GOT3 (cell line): ENCODE results near the gene PSPC1.
"Not testable (repeated sequence)": the region's sequence is repeated elsewhere in the genome, so short reads cannot be mapped to it uniquely, and the experiment has no call there.

Source experiments
- DNase-seq: peaks from one replicate; lab custom pipeline; 2025; ENCODE audit warnings: mixed read lengths; lab: John Stamatoyannopoulos, UW

PSPC1 gene

DNA sequence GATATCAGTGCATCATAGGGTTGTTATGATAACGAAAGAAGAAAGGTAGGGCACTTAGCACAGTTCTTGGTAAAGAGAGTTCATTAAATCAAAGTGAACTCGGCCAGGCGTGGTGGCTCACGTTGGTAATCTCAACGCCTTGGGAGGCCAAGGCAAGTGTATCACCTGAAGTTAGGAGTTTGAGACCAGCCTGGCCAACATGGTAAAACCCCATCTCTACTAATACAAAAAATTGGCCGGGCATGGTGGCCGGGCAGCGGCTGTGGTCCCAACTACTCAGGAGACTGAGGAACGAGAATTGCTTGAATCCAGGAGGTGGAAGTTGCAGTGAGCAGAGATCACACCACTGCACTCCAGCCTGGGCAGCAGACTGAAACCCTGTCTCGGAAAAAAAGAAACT, 19.1 kb downstream of the PSPC1 start:
- DNase-seq, result no peak

DNA sequence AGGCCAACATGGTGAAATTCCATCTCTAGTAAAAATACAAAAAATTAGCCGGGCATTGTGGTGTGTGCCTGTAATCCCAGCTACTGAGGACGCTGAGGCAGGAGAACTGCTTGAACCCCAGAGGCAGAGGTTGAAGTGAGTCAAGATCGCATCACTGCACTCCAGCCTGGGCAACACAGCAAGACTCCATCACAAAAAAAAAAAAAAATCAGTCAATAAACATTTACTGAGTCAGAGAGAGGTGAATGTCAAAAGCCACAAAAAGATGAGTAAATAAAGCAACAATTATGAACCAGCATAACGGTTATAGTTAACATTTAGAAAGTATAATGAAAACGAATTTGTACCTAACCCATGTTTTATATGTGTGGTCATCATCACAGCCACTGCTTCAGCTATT, 23.1 kb downstream of the PSPC1 start:
- DNase-seq, result no peak

DNA sequence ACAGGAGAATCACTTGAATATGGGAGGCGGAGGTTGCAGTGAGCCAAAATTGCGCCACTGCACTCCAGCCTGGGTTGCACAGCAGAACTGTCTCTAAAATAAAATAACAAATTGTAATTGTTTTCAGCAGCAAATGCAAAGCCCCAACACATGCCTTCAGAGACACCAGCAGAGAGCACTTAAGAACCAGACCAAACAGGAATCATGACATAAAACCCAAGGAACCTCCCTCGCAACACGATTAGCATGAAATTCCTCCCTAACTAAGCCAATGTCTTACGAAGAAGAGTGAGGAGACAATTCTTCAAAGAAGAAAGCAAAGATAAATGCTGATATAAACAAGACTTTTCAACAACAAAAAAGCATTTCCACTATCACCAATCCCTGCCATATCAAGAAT, 40.1 kb downstream of the PSPC1 start:
- DNase-seq, result no peak

DNA sequence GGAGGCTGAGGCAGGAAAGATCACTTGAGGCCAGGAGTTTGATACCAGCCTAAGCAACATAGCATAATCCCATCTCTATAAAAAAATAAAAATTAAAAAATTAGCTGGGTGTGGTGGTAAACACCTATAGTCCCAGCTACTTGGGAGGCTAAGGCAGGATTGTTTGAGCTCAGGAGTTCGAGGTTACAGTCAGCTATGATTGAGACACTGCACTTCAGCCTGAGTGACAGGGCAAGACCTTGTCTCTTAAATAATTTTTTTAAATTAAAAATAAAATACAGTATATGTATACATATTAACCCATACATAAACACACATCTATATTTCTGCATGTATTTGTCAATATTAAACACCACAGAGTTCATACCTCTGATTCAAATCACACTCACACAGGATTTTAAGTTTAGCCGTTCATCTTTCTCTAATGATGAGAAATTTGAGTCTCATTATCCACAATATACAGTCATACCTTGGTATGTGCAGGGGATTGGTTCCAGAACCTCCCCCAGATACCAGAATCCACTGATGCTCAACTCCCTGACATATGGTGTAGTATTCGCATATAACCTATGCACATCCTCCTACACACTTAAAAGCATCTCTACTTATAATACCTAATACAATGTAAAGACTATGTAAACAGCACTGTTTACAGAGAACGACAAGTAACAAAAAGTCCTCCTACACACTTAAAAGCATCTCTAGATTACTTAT, 44.7 kb downstream of the PSPC1 start:
- no peak for DNase-seq

DNA sequence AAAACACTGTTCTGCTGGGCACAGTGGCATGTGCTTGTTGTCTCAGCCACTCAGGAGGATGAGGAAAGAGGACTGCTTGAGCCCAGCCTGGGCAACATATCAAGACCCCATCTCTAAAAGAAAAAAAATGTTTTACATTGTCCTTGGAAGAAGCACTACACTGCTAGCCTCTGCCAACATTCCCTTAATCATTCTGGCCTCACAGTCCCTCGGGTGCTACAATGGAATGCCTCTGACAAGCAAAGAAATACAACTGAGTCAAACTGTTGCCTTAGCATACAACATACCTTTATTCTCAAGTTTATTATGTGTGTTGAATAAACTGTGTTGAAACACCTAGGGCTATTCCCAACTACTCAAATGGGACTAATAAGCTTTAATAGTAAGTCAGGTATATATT, 56.1 kb downstream of the PSPC1 start:
- no peak for DNase-seq

DNA sequence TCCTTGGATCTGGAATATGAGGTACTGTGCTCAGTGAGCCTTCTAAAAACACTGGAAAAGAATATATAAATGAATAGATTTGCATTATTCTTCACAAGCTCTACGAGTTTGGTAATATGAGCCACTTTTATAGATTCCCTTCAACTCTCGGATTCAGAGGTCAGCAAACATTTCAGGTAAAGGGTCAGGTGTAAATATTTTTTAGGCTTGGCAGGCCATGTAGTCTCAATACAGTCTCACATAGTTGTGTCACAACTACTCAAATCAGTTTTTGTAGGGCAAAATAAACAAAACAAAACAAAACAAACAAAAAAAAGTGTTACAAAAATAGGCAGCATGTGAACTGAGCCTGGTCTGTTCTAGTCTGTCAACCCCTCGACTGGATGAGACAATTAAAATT, 57.4 kb downstream of the PSPC1 start:
- no peak for DNase-seq

DNA sequence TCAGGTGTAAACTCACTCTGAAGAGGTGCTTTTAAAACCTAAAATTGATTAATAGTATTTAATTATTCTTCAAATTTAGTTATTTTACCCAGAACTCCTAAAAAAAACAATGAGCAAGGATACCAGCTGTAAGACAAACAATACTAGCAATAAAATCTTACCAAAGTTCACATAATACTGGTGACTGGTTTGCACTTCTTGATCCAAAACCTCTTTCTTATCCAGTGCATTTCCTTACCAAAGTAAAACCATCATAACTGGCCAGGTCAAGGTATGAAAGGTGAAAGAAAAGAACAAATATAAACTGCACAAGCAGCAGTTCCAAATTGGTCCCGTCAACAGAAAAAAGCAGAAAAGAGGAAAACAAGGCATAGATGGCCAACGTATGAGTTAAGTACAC, 62.7 kb downstream of the PSPC1 start:
- no peak for DNase-seq

DNA sequence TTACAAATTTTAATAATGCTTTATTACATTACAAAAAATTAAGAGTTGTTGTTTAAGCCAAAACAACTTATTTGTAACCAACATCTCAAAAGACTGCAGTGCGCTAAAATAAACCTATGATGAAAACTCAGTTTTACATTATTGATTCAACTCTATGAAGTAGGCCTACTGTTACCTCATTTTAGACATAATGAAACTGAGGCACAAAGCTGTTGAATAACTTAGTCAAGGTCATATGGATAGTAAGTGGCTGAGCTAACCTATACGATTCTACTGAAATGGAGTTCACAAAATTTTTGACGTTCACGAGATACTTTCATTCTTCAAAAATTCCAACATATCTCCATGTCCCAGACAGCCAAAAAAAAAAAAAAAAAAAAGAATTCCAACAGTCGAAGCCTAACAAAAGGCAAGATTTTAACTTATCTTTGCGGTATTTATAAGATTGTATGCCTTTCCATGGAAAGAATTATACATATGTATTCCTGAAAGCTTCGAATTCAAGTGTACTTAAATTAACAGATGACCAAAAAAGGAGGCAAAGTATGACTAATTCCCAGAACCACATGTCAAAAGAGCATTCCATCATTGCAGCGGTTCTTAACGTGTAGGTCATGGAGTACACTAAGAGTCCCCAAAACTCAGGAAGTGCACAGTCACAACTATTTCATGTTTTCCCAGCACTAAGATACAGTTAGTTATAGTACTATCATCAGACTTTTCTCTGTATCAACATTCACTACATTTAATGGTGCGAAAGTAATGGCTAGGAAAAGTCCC, 69.4 kb downstream of the PSPC1 start:
- DNase-seq, result no peak

DNA sequence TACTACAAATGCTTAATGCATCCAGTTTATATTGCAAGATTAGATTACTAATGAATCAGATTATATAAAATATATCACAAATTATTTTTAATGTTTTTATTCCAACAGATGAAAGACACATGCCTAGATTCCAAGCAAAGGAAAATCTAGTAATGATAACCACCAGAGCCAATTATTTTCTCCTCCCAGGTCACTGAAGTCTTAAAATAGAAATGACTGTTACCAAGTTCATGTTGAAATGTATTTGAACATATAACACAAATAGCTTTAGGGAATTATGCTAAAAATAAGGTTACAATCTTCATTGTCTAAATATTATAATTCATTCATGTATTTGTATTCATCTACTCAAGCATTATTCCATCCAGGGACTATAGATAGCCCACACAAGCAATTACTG, 73.0 kb downstream of the PSPC1 start:
- not testable (repeated sequence) for DNase-seq

DNA sequence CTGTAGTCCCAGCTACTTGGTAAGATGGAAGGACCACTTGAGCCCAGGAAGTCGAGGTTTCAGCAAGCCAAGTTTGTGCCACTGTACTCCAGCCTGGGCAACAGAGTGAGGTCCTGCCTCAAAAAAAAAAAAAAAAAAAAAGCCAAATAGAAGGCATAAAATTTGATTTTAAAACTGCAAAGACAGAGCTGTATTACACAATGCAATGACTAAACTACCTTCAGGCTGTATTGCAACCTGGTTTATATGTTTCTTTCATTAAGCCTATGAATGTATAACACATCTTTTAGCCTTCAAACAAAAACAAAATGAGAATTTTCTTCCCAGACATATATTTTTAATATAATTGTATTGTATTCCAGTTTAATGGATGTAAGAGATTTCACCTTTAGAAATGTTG, 73.7 kb downstream of the PSPC1 start:
- not testable (repeated sequence) for DNase-seq

DNA sequence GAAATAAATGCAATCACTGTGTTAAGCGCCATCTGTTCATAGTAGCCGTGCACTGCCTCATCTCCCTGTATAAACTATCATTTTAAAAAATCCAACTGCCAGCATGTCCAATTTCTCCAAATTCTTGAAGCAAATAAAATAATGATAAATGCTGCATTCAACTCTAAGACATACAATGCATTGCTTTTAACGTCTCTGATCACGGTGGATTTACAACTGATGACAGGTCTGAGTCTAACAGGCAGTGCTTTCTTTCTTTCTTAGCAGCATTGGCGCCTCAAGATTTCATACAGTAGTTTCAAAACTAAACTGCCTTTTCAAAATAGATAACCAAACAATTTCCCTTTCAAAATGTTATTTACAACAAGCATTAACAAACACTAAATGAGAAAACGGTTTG, 78.5 kb downstream of the PSPC1 start:
- not testable (repeated sequence) for DNase-seq

DNA sequence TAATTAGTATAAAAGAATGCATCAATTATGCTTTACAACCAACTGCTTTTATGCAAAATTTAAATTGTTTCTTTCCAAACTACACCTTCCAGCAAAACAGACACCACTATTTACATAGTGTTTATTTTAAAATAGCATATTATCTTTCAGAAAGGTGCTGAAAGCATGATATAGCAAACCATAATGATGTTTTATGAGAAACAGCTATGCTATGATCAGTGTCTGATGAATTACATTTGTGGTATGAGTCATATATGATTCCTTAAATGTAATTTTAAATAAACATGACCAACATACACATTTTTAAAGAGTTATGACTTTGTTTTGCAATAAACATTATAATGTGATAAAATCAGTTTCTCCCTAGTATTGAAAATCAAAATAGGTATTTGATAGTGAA, 81.1 kb downstream of the PSPC1 start:
- DNase-seq, result not testable (repeated sequence)

DNA sequence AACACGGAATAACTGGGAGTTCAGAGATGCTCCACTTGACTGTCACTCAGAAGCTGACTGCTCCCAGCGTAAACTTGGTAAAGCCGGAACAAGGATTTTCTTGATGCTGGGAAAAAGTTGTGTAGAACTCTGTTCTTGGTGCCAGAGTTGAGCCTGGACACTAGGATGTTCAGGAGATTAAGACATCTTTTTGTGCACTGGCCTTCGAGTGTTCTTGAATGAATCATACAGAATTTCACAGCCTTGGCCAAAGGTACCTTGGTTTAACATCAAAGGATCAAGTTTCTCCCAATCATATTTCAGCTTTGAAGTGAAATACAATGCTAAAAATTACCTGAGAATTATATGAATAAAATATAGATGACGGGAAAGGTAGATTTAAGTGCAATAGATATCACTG, 81.8 kb downstream of the PSPC1 start:
- DNase-seq, result not testable (repeated sequence)

DNA sequence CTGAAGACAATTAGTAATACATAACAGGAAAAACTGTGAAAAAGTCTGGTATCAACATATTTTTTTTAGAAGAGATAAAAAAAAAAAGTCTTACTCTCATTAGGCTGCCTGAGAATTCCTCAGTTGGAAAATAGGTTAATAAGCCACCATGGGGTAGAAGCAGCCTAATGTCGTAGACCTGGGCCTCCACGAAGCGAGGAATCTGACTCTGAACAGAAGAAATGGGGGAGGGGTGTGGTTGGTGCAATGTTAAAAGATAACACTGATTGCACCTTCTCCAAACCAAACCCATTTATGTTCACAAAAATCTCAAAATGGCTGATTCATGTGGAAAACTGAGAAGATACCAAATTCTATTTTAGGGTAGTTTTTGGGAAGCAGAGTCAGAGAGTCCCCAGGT, 86.9 kb downstream of the PSPC1 start:
- no peak for DNase-seq

DNA sequence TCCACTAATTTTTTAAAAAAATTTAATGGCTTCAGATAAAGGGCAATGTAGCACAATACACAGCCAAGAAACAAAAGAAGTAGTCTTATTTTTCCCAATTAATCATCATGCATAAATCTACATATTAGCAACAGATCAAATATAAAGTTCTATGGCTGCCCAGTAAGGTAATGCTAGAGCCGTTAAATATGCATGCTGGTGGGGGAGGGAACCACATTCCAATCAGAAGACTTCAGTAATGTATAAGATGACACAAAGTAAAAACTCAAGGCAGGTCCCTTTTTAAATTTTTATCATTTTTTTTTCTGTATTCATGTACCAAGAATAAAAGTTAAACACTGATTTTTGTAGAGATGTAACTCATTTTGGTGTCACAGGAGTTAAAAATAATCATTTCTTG, 87.3 kb downstream of the PSPC1 start:
- DNase-seq, result no peak

DNA sequence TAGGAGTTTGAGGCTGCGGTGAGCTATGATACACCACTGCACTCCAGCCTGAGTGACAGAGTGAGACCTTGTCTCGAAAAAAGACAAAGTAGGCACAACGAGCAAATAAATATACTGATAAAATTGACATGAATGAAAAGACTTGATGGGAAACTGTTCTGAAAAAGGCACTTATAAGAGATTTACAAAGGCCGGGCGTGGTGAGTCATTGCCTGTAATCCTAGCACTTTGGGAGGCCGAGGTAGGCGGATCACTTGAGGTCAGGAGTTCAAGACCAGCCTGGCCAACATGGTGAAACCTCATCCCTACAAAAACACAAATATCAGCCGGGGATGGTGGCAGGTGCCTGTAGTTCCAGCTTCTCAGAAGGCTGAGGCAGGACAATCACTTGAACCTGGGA, 91.3 kb downstream of the PSPC1 start:
- DNase-seq, result not testable (repeated sequence)

DNA sequence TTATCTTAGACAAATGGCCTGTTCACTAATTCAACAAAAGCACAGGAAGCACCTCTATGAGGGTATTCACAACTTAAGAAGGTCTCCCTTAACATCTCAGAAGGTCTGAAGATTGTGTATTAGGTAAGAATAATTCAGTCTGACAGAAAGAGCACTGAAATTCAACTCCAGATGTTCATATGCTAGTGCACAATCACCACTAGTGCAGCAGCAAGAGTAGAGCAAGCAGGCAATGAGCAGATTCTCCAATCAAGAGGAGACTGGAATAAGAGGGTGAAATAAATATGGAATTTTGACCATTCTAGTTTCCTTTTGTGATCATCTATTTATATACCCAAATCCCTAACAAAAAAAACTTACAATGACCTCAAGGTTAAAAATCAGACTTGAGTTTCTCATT, 97.3 kb downstream of the PSPC1 start:
- DNase-seq, result no peak

DNA sequence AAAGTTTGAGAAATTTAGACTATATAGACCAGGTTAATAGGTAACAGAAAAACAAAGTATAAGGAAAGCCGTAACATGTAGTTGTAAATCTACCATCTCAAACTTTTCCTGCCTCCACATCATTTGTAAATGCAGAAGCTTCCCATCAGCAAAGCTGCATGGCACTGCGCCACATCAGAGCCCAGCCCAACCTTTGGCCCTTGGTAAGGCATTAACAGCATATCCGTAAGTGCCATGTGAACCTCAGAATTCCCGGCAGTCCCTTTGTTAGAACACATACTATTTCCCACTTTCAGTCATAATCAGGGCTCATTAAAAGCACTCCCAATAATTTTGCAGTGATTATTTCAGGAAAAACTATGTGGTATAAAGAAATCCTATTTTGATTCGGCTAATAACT, 97.7 kb downstream of the PSPC1 start:
- DNase-seq, result no peak

DNA sequence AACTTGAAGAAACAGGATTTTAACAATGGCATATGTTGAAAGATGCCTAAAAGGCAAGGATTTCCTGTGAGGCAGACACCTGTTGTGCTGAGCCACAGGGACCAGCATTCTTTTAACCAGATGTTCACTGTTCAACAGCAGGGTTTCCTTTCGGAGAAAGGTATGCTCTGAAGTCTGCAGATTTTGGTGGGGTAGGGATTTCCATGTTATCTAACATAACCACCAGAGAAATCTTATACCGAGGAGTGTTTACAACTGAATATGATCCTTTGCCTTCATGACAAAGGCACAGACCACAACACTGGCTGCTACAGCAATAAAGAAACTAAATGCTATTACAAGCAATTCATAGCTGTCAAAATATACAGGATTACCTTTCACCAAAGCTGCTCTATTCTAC, 101.2 kb downstream of the PSPC1 start:
- no peak for DNase-seq

DNA sequence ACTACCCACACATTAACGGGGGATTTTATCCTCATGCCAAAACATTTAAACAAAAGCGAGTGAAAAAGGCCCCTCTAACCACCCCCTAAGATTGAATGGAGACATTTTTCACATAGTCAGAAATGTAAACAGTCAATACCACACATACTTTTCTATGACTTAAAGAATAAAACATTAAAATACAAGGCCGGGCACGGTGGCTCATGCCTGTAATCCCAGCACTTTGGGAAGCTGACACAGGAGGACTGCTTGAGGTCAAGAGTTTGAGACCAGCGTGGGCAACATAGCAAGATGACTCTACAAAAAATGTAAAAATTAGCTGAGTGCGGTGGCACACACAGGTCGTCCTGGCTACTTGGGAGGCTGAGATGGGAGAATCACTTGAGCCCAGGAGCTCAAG, 102.0 kb downstream of the PSPC1 start:
- no peak for DNase-seq

DNA sequence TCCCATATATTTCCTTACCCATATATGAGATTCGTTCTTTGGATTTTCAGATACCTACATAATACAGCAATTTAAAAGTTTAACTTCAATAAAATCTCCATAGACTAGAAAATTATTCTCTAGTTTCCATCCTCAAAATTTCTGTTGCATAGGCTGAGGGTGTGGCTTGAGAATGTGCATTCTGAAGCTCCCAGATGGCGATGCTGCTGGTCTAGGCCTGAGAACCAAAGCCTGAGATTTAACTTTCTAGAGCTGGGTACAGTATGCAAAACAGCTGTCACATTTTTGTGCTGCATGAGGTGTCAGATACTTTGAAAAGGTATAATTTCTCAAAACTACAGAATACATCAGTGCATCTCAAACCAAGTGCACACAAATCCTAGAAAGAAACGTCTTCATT, 106.6 kb downstream of the PSPC1 start:
- no peak for DNase-seq

DNA sequence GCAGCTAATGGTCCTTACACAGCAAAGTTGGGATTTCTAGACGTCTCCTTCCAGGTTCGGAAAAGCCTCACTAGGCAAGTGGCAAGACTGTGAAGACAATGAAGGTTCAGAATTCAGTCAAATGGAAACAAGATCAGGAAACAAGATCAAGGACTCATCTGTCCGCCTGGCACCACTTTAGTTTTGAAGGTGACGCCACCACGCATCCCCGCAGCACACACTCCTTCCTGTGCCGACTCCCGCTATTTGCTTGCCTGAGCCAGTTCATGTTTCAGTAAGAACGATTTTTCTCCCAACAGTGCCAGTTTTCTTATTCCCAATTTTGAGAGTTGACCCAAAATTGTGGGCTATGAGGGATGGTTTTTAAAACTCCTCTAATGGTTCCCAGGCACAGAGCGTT, 107.8 kb downstream of the PSPC1 start:
- DNase-seq, result no peak

DNA sequence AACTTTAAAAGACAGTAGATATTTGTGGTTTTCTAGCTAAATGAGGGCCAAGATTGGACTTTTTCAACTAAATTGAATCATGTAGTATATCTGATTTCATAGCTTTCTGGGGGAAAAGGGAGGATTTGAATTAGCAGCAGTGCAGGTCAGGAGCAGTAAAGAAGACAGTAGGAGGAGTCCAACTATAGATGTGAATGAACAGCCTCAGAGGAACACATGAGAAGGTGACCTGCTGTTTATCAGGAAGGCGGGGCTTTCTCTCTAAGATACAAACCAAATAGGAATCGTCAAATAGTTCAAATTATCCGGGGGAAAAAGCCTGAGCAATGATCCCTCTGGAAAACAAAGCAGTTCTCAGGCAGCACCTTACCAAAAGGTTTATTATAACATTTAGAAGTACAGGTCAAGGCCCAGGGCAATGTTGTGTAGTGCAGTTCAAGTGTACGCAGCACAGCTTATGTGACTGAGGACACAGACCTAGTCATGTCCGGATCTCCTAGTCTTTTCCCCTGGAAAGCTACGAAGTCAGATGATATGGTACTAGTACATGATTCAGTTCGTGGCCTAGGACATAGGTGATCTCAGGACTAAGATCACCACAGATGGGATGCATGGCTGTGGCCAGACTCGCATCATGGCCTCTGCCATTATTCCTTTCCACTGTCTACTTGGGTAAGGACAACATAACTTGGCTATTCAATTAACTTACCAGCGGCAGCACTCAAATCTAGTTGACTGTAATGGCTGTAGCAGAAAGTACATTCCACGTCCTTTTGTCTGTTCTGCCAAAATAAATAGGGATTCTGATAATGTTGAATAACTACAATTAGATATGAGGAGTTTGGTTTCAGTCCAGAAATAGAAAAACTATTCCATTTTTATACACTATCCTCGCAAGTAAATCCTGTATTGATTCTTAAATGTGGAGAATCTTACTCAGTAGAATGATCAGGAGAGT, 109.0 kb downstream of the PSPC1 start:
- no peak for DNase-seq
